Measurements from ENCODE around the gene OVCA2. TPM values are rescaled to one million over a fixed set of nuclear protein-coding genes. Genes with fewer than 3 reads are reported as not detected.

The OVCA2 gene
- total RNA-seq, 3 donors from 2014 or later, result 24.3 to 35.4 (median 32.5) TPM

GRCh38 chr17:2081564-2081963 lies 39.7 kb downstream of the OVCA2 start:
- intact Hi-C loops (cut with DNase I; ENCODE audit: low total_unique reads), result no loop called here
- H3K27ac ChIP-seq, result peak overlapping the region; percentile 94 to 97
- H3K36me3 ChIP-seq, result peaks cover 5% of the 10 kb centered on the region
- no peak overlapping the region for H3K4me3 ChIP-seq
- no peaks in the 10 kb centered on the region for H3K27me3 ChIP-seq
- no peaks in the 10 kb centered on the region for H3K9me3 ChIP-seq
- TF ChIP-seq POLR2A (IDR thresholded peaks at IDR 0.05), result no peak
- TF ChIP-seq POLR2AphosphoS5 (IDR thresholded peaks at IDR 0.05), result no peak
- no peak for TF ChIP-seq CTCF (IDR thresholded peaks at IDR 0.05)
- no peak for DNase-seq (ENCODE audit: low spot score in 2 of 2)
- H3K4me1 ChIP-seq, result peaks cover 19 to 27% of the 10 kb centered on the region in 2 donors

- intact Hi-C loops (cut with DNase I; ENCODE audit: low total_unique reads), result no loop called here
- peaks cover 5% of the 10 kb centered on the region for H3K36me3 ChIP-seq
- H3K27ac ChIP-seq, result peak overlapping the region; percentile 94 to 97
- no peak for TF ChIP-seq CTCF (IDR thresholded peaks at IDR 0.05)
- no peak for TF ChIP-seq POLR2AphosphoS5 (IDR thresholded peaks at IDR 0.05)
- no peak for TF ChIP-seq POLR2A (IDR thresholded peaks at IDR 0.05)
- H3K9me3 ChIP-seq, result no peaks in the 10 kb centered on the region
- DNase-seq (ENCODE audit: low spot score in 2 of 2), result no peak
- peaks cover 19 to 27% of the 10 kb centered on the region in 2 donors for H3K4me1 ChIP-seq
- no peaks in the 10 kb centered on the region for H3K27me3 ChIP-seq
- no peak overlapping the region for H3K4me3 ChIP-seq
Measured at GRCh38 chr17:2082003-2082781, 40.4 kb downstream of the OVCA2 start.

GRCh38 chr17:2083613-2084035 lies 41.8 kb downstream of the OVCA2 start:
- Histone ChIP-seq H3K36me3 (peaks cover 5% of the 10 kb centered on the region), H3K27me3 (no peaks in the 10 kb centered on the region), H3K4me1 (peaks cover 19 to 27% of the 10 kb centered on the region in 2 donors), H3K4me3 (no peak overlapping the region), H3K9me3 (no peaks in the 10 kb centered on the region), H3K27ac (peak overlapping the region; percentile 94 to 97)
- peak in 1 of 2 donors; percentile 57 for DNase-seq (ENCODE audit: low spot score in 2 of 2)
- intact Hi-C loops (cut with DNase I; ENCODE audit: low total_unique reads), result no loop called here
- TF ChIP-seq POLR2A (IDR thresholded peaks at IDR 0.05), result no peak
- peak in 1 of 3 donors; percentile 3 for TF ChIP-seq CTCF (IDR thresholded peaks at IDR 0.05)
- peak in 1 of 3 donors; percentile 22 for TF ChIP-seq POLR2AphosphoS5 (IDR thresholded peaks at IDR 0.05)

GRCh38 chr17:2084036-2084765 lies 42.4 kb downstream of the OVCA2 start:
- Histone ChIP-seq H3K36me3 (peaks cover 5% of the 10 kb centered on the region), H3K27ac (peak overlapping the region; percentile 94 to 97), H3K4me1 (peaks cover 23 to 27% of the 10 kb centered on the region in 2 donors), H3K27me3 (no peaks in the 10 kb centered on the region), H3K9me3 (no peaks in the 10 kb centered on the region), H3K4me3 (no peak overlapping the region)
- DNase-seq (ENCODE audit: low spot score in 2 of 2), result peak in 1 of 2 donors; percentile 69
- TF ChIP-seq POLR2A (IDR thresholded peaks at IDR 0.05) (no peak), POLR2AphosphoS5 (IDR thresholded peaks at IDR 0.05) (peak in 1 of 3 donors; percentile 37), CTCF (IDR thresholded peaks at IDR 0.05) (no peak)
- intact Hi-C loops (cut with DNase I; ENCODE audit: low total_unique reads), result no loop called here
